ENCODE measurements around the gene CFHR1.
"Not testable (repeated sequence)": the region's sequence is repeated elsewhere in the genome, so short reads cannot be mapped to it uniquely, and the experiment has no call there.

GRCh38 chr1:196849613-196850492 lies 30.3 kb downstream of the CFHR1 start:
- not testable (repeated sequence) for TF ChIP-seq CTCF, POLR2A (IDR thresholded peaks at IDR 0.05)

Measured in ovary (tissue), 3 donors.